ENCODE results near the gene PDE4D.

The PDE4D gene

DNA sequence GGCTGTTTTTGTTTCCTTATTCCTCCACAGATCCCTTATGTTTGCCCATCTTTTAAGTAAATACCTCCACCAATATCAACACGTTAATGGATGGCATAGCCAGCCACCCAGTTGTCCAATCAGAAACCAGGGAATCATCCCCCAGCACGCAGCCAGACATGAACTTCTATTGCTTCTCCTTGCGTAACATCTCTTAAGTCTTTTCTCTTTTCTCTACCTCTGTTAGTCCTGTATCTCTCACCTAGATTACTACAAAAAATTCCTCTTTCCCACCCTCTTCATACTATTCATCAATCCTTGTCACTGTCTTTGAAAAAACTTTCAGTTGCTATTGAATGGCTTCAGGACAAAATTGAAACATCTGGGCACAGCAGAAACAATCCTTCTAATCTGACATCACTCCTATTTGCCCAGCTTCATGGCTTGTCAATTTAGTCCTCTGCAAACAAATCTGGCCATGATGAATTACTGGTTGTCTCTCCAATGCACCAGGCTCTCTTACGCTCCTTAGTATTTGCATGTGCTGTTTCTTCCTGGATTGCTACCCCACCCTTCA is 961.4 kb downstream of the PDE4D start:
- DNase-seq: no peak

DNA sequence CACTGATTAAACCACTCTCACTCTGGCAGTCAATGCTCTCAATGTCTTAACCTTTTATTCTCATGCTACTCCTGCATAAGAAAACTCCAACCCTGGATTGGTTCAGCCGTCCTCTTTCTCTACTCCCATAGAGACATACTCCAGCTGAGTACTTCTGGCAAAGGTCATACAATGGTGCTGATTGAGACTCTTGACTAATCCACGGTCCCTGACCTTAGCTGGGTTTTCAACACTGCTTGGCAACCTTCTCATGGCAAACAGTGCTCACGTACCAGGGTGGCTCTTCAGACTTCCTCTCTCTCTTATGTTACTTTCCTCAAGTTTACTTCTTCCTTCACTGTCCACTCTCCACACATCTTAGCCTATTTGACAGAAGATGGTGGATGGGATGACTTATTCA is 963.0 kb downstream of the PDE4D start:
- no peak for DNase-seq

DNA sequence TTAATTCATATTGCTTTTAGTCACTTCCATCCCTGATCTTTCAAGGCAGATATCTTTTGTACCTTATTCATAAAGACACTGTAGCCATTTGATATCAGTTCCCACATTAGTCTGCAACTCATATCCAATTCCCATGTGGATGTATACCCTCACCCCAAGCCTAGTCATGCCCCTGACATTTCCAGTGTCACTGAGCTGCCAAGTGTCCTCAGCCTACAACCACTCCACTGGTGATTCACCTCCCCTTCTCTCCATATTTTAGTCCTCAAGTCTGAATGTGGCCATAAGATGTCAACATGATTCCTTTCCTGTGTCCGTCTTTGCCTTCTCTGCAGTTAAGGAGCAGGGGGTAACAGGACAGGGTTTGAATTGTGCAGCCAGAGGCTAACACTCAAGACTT is 963.8 kb downstream of the PDE4D start:
- DNase-seq: no peak

DNA sequence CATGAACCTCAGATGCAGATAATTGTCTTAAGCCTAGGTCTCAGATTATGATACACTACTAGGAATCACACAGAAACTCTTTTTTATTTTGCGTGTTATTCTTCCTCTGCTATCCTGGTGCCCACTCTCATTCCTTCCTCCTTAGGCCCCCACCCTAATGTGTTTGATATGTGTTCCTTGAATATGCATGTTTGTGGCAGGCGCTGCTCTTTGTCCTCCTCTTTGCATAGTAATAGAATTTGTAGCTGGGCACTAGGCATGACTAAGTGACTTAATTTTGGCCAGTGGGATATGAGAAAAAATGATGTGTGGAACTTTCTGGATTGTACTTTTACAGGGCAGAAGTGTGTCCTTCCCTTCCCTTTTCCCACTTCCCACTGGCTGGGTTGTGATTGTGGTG is 965.6 kb downstream of the PDE4D start:
- no peak for DNase-seq

DNA sequence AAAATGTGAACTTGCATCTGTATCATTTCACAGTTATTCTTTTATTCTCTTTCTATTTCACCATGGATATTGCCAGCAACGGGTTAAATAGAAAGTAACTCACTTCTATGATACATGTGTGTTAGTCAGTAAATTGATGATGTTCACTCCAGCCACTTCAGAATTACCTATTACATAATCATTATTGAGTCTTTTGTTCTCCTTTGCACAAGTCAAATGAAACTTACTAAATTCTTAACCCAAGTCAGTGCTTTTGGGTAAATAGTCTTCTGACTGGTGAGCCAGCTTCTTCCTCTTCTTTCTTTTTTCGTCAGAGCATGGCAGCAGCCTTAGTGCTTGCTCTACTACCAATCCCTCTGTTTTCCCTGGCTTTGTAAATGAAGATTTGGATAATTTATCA is 966.3 kb downstream of the PDE4D start:
- DNase-seq: no peak

DNA sequence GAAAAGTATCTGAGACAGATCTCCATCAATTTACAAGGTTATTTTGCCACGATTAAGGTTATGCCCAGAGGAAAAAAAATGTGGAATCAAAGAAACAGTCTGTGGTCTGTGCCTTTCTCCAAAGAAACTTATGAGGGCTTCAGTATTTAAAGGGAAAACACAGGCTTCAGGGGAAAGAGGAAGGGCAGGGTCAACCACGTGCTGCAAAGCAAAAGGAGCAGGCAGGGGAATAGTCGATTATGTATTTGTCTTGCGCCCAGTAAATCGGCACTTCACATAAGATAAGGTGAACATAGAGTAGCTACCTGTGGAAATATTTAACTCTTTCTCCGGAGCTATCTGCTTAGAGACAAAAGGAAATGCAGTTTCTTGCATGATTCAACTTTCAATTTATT is 967.0 kb downstream of the PDE4D start:
- DNase-seq: no peak

DNA sequence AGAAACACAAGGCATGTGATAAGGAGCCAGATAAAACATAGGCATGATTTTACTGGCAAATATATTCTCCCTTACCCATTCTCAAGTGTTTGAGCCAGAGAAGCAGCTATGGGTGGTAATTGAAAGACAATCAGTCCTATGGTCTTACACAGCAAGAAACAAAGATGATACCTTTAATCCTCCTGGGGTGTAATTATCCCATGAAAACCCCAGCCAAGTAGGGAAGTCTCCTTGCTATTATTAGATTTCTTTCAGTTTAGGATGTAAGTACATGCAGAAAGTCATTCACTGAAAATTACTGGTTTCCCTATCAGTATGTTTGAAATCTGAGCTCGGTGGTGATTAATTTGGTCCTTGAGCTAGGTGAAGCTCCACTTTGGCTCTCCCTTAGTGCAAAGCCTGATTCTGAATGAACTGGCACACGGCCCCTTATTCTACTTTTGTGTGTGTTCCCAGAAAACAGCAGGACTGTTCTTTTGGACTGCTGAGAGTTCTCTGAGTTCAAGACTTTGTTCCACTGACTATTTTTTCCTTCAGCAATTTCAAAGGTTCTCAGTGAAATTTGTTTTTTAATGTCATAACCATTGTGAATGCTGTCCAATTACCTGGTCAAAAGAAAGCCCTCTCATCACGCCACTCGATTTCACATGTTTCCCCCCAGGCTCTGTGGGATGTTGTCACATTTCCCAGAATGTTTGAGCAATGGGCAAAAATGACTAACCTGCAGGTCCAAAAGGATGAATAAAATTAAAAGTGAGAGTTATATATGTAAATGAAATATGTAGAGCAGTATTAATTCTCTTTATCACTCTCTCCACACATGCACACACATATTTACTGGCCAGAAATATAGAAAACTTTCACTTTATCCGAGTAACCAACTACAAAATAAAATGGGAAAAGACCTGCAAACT is 967.6 kb downstream of the PDE4D start:
- peak; percentile 48 for DNase-seq

DNA sequence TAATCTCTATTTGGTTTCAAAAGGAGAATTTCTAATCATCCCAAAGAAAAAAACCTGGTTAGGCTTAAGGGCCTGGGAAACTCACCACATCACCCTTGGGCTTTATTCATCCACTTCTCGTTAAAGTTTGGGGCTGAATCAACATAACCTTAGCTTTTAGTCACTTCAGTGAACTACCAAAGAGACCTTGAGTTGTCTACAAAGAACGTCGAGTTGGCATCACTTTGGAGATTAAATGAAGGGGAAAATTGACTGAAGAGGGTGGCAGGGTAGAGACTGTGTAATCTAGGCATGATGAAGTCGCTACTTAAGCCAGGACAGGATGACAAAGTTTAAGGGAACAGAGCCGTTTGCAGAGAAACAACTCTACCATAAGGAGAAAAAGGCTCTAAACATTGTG is 969.2 kb downstream of the PDE4D start:
- DNase-seq: no peak

DNA sequence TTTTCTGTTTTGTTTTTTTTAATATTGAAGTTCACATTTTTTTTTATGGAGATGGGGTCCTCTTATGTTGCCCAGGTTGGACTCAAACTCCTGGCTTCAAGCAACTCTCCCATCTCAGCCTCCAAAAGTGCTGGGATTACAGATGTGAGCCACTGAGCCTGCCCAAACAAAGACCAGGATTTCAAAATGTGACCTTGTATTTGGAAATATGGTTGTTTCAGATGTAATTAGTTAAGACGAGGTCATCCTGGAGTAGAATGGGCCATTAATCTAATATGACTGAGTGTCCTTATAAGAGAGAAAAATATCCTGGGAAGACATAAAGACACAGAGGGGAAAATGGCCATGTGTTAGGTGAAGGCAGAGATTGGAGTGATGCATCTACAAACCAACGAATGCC is 970.2 kb downstream of the PDE4D start:
- no peak for DNase-seq

DNA sequence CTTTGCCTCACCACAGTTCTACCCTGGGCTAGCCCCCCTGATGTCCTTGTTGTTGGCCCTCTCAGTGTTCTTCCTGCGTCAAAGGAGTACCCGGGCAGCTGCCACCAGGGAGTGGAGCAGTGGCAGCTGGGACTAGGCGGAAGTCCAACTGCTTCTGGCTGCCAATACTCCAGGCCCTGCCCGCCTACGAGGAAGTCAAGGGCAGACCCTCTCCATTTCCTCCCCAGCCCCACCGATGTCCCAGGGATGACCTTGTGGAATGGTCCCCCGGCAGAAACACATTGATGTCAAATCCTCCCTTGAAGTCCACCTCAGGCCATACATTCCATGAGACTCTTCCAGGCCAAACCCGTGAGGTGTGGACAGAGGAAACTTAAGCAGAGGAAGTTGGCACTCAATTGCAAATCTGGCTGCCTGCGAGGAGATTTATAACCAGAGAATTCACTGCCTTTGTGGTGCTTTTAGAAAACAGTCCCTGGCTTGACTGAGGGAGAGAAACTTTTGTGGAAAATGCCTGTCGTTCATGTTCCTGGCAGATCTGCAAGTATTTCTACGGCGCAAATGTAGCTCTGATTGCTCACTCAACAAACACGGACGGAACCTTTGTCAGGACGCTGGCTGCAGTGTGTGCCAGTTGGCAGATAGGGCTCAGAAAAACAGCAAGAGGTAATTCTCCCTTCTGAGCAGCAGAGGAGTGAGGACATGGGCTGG is 970.9 kb downstream of the PDE4D start:
- no peak for DNase-seq

DNA sequence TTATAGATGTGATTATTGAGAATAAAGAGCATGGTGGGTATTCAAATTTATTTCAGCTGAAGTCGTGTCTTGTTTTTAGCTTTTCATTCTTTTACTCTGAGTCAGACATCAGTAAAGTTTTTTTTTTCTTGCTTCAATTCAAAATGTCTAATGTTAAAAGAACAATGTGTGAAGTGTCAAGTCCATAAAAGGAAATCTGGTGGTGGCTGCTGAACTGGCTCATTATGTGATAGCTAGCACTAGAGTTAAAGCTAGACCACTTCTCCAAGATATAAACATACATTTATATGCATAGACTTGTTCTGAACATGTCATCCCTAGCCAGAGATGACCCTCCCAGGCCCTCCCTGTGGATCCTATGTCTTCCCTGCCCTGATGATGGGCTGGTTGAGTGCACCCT is 972.4 kb downstream of the PDE4D start:
- DNase-seq: no peak

DNA sequence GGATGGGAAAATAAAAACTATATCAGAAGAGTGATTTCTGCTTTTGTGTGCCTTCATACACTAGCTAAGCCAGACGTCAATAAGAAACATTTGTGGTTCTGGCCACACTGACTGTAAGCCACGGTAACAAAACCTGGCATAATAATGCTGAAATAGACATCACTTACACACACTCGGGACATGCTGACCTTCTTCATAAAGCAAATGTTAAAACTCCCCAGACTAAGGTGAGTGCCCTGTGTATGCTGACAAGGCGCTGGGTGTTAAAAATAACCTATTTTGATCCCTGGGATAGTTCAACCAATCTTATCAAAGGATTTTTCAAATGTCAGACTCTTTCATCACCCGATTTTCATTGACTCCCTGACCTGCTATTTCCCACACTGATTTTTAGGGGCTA is 973.7 kb downstream of the PDE4D start:
- DNase-seq: no peak

Measured in NCI-H82 (cell line).